22Rv1 (cell line): Measurements from ENCODE around the gene COG5.

Experiments
- H3K27ac ChIP-seq: fragments of 450-650 bp; 2 replicates; pipeline ENCODE4 v1.5.1; 2017
- CTCF ChIP-seq: fragments of 450-650 bp; IDR thresholded peaks from 2 replicates; pipeline ENCODE4 v1.5.1; 2017; ENCODE audit warnings: mild to moderate bottlenecking
- ZFX ChIP-seq: fragments of 450-650 bp; IDR thresholded peaks from 2 replicates; pipeline ENCODE4 v1.6.1; 2017; ENCODE audit warnings: antibody characterized with exemption, borderline replicate concordance

The COG5 gene

DNA sequence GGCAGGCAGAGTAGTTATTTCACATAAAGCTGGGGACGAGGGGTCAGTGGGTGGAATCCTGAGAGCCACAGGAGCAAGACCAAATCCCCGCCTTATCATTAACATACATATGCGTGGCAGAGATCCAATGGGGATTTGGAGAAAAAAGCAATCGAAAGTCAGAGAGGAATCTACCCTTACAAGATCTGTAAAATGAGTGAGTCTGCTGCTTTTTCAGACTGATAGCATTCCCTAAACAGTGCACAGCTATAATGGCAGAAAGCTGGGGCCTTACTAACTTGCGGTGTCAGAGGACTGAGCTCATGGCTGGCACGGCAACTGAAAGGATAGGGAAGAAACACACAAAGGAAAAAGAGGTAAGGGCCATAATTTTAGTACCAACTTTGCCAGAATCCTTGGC lies 68.8 kb downstream of the COG5 start:
- TF ChIP-seq CTCF (no peak), ZFX (no peak)
- H3K27ac ChIP-seq: peak overlapping the region; percentile 24

DNA sequence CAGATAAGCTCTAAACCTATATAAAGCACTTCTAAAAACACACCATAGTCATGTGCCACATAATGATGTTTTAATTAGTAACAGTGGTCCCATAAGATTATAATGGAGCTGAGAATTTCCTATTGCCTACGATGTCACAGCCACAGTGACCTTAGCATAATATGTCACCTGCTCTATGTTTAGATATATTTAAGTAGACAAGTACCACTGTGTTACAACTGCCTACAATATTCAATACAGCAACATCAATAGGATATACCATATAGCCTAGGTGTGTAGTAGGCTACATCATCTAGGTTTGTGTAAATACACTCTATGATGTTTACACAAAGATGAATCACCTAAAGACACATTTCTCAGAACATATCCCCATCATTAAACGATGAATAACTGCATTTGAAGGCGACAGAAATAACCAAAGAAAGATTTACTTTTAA lies 69.4 kb downstream of the COG5 start:
- TF ChIP-seq ZFX (no peak), CTCF (no peak)
- peak overlapping the region; percentile 24 for H3K27ac ChIP-seq

DNA sequence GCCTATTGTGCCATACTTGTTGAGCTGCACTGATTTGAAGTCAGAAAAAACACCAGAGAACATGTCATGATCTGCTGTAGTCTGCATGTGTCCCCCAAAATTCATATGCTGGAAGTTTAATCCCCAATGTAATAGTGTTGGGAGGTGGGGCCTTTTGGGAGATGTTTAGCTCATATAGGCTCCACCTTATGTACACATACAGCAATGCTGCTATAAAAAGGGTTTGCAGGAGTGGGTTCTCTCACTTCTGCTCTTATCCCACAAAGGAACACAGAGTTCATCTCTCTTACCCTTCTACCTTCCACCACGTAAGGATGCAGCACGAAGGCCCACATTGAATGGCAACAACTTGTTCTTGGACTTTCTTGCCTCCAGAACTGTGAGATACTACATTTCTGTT lies 70.8 kb downstream of the COG5 start:
- TF ChIP-seq CTCF (no peak), ZFX (no peak)
- H3K27ac ChIP-seq: no peak overlapping the region

DNA sequence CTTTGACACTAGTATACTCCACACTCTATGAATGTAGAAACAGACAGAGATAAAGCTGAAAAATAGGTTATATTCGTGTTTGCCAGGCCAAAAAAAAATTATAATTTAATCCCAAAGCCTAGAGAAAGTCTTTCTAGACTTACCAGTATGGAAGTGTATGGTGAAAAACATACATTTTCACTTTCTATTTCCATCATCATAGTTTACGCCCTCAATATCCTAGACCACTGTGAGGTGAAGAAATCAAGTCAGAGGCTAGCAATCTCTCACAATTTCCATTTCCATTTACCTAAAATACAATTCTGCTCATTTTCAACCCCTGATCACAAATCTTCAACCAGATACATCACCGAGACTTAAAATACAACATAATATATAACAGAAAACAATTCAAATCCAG lies 77.7 kb downstream of the COG5 start:
- no peak for TF ChIP-seq CTCF
- no peak for TF ChIP-seq ZFX
- no peak overlapping the region for H3K27ac ChIP-seq

DNA sequence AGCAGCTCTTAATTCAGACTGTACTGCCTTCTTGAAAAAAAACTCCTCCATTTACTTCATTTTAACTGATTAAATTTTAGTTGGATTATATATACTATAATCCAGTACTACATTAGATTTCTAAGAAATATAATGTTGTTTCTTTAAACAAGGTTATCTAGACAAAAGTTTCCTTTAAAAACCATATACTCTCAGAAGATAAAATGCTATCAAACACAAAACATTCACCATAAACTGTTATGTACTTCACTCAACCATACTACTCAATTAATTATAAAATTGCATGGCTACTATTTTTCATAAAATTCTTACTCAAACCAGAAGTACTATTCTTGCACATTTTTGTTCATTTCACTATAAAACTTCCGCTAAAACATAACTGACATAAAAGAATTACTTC lies 81.1 kb downstream of the COG5 start:
- no peak overlapping the region for H3K27ac ChIP-seq
- TF ChIP-seq CTCF (no peak), ZFX (no peak)

DNA sequence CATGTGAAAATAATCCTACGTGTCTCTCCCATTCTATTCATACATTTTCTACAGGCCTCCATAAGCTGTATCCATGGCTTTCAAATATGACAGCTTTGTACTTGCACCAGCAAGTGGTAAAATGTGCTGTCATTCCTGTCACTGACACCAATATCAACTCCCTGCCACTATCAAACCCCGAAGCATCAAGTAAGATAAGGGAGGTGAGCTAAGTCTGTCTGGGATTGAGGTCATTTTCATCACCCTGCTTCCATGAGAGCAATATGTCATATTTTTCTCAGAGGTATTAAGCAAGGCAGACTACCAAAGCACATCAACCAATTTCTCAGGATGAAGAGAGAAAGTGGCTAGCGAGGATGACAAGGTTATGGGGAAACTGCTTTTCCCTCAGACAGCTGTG lies 82.8 kb downstream of the COG5 start:
- H3K27ac ChIP-seq: no peak overlapping the region
- TF ChIP-seq CTCF (no peak), ZFX (no peak)

DNA sequence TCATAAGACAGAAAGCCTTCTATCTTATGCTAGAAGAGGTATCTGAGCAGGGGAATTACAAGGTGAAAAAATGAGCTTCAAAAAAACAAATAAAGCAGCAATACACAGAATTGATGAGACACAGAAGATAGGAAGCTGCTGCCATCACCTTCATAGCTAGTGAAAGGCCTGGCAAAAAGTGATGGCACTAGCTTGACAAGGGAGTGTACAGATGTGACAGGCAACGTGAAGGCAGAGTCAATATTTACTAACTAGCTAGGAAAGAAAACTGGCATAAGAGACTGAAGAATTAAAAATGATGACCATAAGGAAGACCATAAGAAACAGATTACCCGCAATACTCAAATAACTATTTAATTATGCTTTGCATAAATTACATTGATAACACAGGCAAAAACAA lies 84.4 kb downstream of the COG5 start:
- TF ChIP-seq CTCF: no peak
- no peak for TF ChIP-seq ZFX
- no peak overlapping the region for H3K27ac ChIP-seq
